Psoas muscle (tissue), 8 donors: ENCODE results near the gene LMF1. TPM values are rescaled to one million over a fixed set of nuclear protein-coding genes. Genes with fewer than 3 reads are reported as not detected.

Experiments
- ATAC-seq, 4 donors: fragments of 200-7000 bp; cut with Tn5 transposase; one replicate each; pipeline ENCODE4 v1.9.1; 2020; ENCODE audit warnings: moderate library complexity in 3 of 4, mild to moderate bottlenecking in 2 of 4
- DNase-seq, 2 donors: peaks; one replicate each; pipeline ENCODE4 v3.0.0-alpha.2; 2020
- H3K27ac ChIP-seq: fragments of 200-600 bp; one replicate; pipeline ENCODE4 v1.8.0; 2022
- H3K27me3 ChIP-seq, 3 donors: fragments of 200-600 bp in 1 of 3; one replicate each; pipeline versions ENCODE4 v1.6.1 to v1.8.0; 2013 to 2022; ENCODE audit warnings: low read length in 2 of 3, mild to moderate bottlenecking in 2 of 3, moderate library complexity in 1 of 3; ENCODE audit not compliant: insufficient read depth in 3 of 3
- H3K36me3 ChIP-seq, 2 donors: fragments of 200-600 bp in 1 of 2; one replicate each; pipeline versions ENCODE4 v1.6.1 to v1.8.0; 2013 to 2022; ENCODE audit warnings: low read depth in 1 of 2, mild to moderate bottlenecking in 1 of 2, moderate library complexity in 1 of 2; ENCODE audit not compliant: insufficient read depth in 1 of 2
- H3K4me1 ChIP-seq: fragments of 200-600 bp; one replicate; pipeline ENCODE4 v1.8.0; 2022
- H3K4me3 ChIP-seq: fragments of 200-600 bp; one replicate; pipeline ENCODE4 v1.8.0; 2022; ENCODE audit warnings: mild to moderate bottlenecking
- H3K9me3 ChIP-seq: fragments of 200-600 bp; one replicate; pipeline ENCODE4 v1.8.0; 2022
- CTCF ChIP-seq: fragments of 200-600 bp; IDR thresholded peaks from one replicate; pipeline ENCODE4 v1.8.0; 2022; ENCODE audit warnings: antibody characterized with exemption
- WGBS, 3 donors: extraction: QIAGEN DNeasy Blood & Tissue Kit; methylation state at CpG; one replicate each; pipeline versions ENCODE4 v1.1.6 to v1.1.7; 2013; 5-methylcytosine and 5-hydroxymethylcytosine counted together
- intact Hi-C, 2 donors: fragments of 100-400 bp; cut with DNase I; formaldehyde crosslinking; loops; one replicate each; pipeline versions ENCODE4 v1.11.0 to v1.14.2; 2022
- polyA plus RNA-seq, 3 donors: library from polyadenylated mRNA; stranded (reverse); fragments of 200-250 nt; gene quantifications; one replicate each; pipeline ENCODE4 v1.2.3, GENCODE V29; 2013
- total RNA-seq, 4 donors: library from RNA; stranded (reverse); fragmentation: NEBNext Ultra II Directional in 2 of 4; extraction: Animal tissue kit (Norgen Biotek cat#: 25700) in 2 of 4; gene quantifications; one replicate each; pipeline versions ENCODE4 v1.2.1 to v1.2.4, GENCODE V29; 2021 to 2023
- donor health status: healthy with polysubstance abuse.
- donor health status: DM: no; HTN: no; CAD: no; lungs with moderate emphysema.
- donor health status: Bipolar disorder and iron deficiency.
- donor health status: healthy.
- donor health status: DM: yes; HTN: yes; CAD: no.
- donor health status: DM: no; HTN: no; CAD: no.
- donor health status: DM: no; HTN: no; CAD: no.
- donor health status: DM: yes; HTN: yes; CAD: no.

LMF1 gene
- total and polyA plus RNA-seq, 7 donors = 1.9 to 9.0 (median 4.0) TPM

DNA sequence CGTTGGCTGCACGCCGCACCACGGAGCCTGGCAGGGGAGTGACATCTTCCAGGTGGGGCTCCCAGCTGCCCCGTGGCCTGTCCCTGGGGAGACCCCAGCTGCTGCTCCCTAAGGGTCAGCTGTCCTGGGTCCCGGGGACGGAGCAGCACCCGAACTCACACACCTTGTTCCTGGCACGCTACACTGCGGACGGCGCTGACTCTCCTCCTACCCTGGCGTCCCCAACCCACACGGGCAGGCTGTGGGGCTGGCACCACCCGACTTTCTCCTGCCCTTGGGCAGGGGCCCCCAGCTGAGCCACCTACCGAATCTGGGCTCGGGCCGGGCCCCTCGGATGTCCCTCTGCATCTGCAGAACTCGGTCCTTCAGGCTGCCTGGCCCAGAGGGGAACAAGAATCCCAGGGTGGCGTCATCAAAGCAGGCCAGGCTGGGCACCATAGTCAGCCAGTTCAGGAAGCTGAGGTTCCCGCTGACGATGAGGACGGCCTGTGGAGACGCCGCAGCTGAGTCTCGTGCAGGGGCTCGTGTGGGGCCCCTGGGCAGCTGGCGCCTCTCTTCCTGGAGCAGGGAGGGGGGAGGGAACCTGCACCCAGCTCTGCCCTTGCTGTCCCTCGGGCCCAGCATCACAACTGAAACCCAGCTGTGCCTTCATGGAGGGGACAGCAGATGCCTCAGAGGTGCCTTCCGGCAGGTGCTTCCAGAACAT is 99.8 kb downstream of the LMF1 start:
- Histone ChIP-seq H3K4me1 (no peaks in the 10 kb centered on the region), H3K27ac (no peak overlapping the region), H3K36me3 (peaks cover 0 to 4% of the 10 kb centered on the region in 2 donors), H3K9me3 (no peaks in the 10 kb centered on the region), H3K27me3 (no peaks in the 10 kb centered on the region), H3K4me3 (no peak overlapping the region)
- no peak for TF ChIP-seq CTCF
- 94% methylated on average over 31 of the region's 31 CpGs for WGBS, 3 donors
- intact Hi-C loops = no loop called here
- no peak for ATAC-seq
- peak; percentile 9 to 44 for DNase-seq

- no peaks in the 10 kb centered on the region for H3K27me3 ChIP-seq
- H3K4me1 ChIP-seq = no peaks in the 10 kb centered on the region
- ATAC-seq (no peak), DNase-seq (peak; percentile 15 to 48)
- WGBS, 3 donors = 96 to 97% (median 97%) methylated on average over 29 to 32 of the region's 32 CpGs
- no peak overlapping the region for H3K4me3 ChIP-seq
- H3K9me3 ChIP-seq = no peaks in the 10 kb centered on the region
- peaks cover 0 to 4% of the 10 kb centered on the region in 2 donors for H3K36me3 ChIP-seq
- intact Hi-C loops = no loop called here
- no peak overlapping the region for H3K27ac ChIP-seq
- TF ChIP-seq CTCF = no peak
Observed at GRCh38 chr16:869823-870641, 100.8 kb downstream of the LMF1 start.

GRCh38 chr16:868846-869822 is 101.7 kb downstream of the LMF1 start:
- intact Hi-C loops = no loop called here
- Histone ChIP-seq H3K36me3 (peaks cover 0 to 4% of the 10 kb centered on the region in 2 donors), H3K9me3 (no peaks in the 10 kb centered on the region), H3K4me1 (no peaks in the 10 kb centered on the region), H3K27me3 (no peaks in the 10 kb centered on the region), H3K4me3 (no peak overlapping the region), H3K27ac (no peak overlapping the region)
- WGBS, 3 donors = 70 to 83% (median 72%) methylated on average over 37 of the region's 37 CpGs
- no peak for TF ChIP-seq CTCF
- DNase-seq = peak; percentile 11 to 26
- no peak for ATAC-seq

GRCh38 chr16:868386-868755 is 102.4 kb downstream of the LMF1 start:
- Histone ChIP-seq H3K27ac (no peak overlapping the region), H3K4me1 (no peaks in the 10 kb centered on the region), H3K27me3 (no peaks in the 10 kb centered on the region), H3K36me3 (peaks cover 0 to 4% of the 10 kb centered on the region in 2 donors), H3K9me3 (no peaks in the 10 kb centered on the region), H3K4me3 (no peak overlapping the region)
- DNase-seq (peak; percentile 2 to 39), ATAC-seq (no peak)
- no peak for TF ChIP-seq CTCF
- intact Hi-C loops = no loop called here
- 69 to 76% (median 73%) methylated on average over 6 of the region's 6 CpGs for whole genome bisulfite sequencing, 3 donors
